Limb (tissue), 2 donors: ENCODE measurements around the gene AKIRIN2.

Experiments
- DNase-seq, 2 donors: peaks; one replicate each; pipeline ENCODE4 v3.0.0-alpha.2; 2016; ENCODE audit errors: extremely low spot score in 2 of 2

The AKIRIN2 gene

DNA sequence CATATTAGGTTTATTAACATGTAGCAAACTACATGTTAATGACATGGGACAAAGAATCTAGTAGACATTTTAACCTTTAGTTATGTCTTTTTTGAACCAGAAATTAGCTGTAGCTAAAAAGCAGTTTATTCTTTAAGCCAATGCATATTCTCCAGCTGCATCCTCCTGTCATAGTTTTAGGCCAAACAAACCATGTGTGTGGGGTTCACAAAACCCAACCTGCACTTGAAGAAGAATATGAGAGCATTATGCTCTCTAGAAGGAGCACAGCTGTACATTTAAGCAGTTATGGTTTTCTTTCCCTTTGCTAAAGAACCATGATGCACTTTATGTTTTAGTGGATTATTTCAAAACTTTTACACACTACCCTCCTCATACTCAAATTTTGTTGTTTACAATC is 46.2 kb downstream of the AKIRIN2 start:
- no peak for DNase-seq

DNA sequence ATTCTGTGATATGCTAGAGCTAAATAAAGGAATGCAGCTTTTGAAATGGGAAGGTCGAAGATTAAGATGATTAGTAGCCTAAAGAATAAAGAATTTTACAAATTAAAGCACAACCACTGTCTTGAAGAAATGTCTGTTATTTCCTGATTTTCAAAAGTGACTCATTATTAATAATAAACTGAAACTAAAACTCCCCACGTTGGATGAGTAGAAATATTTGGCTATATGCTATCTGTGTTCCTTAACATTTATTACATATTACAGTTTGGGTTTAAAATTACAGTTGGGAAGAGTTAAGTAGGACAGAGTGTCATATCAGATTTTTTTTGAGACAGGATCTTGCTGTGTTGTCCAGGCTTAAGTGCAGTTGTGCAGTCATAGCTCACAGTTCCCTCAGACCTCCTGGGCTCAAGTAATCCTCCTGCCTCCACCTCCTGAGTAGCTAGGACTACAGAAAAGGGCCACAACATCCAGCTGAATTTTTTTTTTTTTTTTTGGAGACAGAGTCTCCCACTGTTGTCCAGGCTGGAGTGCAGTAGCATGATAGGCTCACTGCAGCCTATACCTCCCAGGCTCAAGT is 47.1 kb downstream of the AKIRIN2 start:
- DNase-seq: no peak

DNA sequence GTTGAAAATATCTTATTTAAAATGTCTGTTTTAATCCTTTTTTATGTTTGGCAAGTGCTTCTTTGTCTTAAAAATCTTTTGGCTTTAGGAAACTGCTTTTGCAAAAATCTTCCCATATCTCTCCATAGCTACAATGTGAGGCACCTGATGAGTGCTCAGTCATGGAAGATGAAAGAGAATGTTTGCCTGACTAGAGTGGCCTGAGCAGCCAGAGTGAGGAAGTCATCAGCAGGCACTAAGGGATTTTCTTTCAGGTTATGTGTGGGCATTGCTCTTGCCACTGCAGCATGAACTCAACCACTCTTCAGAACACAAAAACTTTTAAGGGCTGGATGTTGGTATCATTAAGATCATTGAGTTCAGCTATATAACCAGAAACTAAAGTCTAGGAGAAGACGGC is 47.9 kb downstream of the AKIRIN2 start:
- no peak for DNase-seq

DNA sequence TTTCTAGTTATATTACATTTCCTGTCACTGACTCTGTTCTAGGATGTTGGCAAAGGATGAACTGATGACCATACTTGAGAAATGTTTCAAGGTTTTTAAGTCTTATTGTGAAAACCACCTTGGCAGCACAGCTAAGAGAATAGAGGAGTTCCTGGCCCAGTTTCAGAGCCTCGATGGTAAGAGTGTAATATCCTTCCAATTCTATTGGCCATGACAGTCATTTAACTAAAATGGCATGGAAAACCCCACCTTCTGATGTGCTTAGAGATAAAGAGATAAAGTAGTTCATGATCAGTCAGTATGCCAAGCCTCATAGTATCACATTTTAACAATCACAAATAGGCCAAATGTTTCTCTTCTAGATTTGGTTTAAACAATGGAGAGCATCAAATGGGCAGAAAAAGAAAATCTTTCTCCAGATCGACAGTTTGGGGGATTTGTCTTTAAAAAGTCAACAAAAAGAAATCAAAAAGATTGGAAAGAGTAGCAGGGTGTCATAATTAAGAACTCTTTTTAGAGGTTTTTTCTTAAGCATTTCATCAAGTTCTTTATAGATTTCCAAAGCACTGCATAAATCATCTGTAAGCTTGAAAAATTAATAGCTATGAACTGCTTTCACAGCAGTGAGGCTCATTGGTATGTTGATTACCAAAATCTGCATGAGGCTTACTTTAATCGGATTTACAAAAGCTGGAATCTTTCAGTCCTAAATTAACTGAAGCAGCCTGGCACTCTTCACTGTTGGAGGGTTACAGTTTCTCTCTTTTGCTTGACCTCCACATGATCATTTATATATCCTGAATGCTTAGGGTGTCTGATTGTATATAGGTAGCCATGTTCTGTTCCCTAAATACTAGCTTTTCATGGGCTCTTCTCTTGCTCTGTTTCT is 48.7 kb downstream of the AKIRIN2 start:
- no peak for DNase-seq

DNA sequence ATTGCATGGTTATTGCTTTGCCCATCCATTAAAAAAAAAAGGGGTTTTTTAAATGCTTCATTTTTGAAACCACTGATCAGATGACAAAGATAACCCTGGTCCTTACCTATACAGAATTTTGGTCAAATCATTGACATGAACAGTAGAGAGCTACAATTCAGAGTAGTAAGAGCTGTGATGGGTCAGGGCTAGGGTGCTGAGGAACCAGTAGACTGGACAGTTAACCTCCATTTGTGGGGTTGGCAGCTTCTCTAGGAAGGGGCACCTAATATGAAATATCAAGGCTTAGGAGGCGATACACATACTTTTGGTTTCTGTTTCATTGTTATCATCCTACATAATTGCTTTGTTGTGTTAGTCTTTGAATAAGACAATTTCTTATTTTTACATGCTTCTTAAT is 57.0 kb downstream of the AKIRIN2 start:
- no peak for DNase-seq

DNA sequence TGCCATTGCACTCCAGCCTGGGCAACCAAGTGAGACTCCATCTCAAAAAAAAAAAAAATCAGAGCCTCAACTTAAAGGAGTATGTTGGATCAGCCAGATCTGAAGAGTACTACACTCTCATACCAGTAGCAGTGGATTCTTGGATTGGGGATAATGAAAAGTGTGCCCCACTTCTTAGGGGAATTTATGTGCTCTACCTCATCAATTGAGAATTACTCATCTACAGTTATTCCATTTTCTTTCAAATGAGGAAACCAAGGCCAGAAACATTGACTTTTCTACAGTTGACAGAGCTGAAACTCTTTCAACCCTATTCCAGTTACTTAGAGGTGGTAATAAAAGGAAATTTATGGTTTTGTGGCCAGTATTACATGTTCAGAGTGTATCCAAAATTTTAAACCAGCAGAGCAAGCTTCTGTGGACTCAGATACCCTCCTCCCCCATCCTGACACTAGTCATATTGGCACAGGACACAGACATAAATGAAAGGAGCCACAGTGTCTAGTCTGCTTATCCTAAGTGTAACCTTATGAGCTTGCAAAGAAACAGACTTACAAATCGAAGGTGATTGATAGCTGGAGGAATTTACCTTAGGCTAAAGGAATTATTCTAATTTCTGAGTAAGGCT is 60.9 kb downstream of the AKIRIN2 start:
- DNase-seq: no peak

DNA sequence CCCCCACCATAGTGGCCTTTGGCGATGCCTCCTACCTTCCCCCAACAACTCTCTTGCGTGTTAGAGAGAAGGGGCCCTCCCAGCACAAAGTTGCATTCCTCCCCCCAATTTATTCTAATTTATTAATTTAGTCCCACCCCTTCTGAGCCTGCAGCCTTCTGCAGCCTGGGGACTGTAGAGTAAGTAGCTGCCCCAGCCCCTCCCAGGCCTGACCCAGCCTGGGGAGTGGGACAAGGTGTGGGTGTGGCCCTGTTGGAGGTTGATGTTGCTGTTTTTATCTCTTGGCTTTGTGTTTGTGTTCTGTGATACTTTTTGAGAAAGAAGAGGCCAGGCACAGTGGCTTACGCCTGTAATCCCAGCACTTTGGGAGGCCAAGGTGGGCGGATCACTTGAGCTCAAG is 62.7 kb downstream of the AKIRIN2 start:
- DNase-seq: no peak

DNA sequence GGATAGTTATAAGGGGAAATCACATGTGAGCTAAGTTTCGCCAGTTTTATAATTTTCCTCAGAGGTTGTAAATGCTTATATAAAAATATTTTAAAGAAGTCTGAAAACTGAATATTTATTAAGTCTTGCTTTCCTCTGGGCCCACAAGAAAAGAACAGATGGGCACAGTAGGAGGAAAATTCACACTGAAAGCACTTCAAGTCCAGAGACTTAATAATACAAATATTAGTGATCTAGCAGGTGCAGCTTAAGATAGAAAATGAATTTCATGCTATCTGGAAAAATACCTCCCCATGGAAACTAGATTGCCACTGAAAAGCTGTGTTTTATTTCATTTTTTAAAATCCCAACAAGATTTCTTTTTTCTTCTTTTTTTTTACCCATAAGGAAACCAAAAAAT is 64.9 kb downstream of the AKIRIN2 start:
- no peak for DNase-seq

DNA sequence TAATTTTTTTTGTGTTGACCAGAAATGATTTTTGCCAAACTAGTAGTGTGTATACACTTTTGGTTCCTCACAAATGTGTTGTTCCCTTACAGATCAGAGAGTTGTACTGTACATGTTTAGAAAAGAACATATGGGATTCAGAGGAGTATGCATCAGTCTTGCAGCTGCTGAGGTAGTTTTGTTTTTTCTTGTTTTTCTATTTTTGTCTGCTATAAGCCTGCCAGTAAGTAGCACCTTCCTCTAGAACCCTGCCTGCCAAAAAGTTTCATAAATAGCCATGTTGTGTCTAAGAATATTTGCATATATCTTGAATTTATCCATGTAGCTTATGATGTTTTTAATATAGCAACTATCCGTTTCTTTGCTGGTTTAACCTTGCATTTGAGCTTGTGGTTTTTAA is 65.7 kb downstream of the AKIRIN2 start:
- no peak for DNase-seq

DNA sequence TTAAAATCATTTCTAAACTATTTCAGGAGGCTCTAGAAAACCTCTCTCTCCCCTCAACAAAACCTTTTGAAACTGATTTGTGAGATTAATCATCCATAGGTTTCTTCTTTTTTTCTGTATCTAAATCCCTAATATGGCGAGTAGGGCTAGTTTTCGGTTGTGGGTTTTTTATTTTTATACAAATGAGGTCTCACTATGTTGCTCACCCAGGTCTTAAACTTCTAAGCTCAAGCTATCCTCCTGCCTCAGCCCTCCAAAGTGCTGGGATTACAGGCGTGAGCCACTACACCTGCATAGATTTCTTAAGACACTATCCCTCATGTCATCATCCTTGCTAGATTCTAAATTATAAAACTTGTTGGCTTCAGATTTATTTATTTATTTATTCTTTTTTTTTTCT is 68.2 kb downstream of the AKIRIN2 start:
- DNase-seq: no peak

DNA sequence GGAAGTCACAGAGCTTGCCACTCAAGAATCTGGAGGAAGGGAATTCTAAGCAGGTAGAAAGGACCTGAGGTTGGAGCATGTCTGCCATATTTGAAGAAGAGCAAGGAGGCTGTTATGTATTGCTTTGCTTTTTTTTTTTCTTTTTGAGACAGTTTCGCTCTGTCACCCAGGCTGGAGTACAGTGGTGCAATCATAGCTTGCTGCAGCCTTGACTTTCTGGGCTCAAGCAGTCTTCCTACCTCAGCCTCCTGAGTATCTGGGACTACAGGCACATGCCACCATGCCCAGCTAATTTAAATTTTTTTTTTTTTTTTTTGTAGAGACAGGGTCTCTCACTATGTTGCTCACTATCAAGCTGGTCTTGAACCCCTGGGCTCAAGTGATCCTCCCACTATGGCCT is 71.3 kb downstream of the AKIRIN2 start:
- no peak for DNase-seq

DNA sequence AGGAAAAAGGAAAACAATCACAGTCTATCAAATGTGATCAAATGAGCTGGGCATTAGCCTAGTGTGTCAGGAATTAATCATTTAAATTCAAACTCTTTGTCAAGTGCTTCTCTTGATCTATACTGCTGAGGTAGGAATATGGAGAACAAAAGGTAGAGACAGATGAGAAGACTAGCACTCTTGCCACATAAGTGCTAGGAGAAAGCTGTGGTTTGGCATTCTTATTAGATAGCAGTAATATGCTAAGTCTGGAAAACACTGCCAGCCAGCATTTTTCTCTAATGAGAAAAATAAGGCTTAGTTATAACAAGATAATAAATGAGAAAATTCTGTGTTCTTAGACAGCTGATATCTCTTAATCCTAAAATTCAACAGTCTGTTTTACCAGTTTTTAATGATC is 73.2 kb downstream of the AKIRIN2 start:
- no peak for DNase-seq

DNA sequence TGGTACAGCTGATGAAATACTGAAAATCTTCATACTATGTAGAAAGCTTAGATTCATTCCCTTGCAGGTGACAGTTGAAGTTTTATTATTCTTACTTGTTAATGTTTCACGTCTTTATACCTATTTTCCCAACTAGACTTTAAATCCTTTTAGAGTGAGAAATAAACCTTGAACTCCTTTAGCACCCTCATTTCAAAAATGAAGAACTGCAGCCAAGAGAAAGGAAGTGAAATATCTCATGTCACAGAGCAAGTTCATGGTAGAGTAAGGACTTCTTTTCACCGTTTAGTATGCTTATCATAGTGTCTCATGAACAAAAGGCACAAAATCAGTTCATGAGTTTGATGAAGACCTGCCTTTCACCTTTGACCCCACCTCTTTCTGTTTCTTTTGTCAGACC is 73.6 kb downstream of the AKIRIN2 start:
- DNase-seq: no peak
